Stimulated activated CD8-positive, alpha-beta memory T cell treated with anti-CD3 and anti-CD28 coated beads, Interleukin-15, amount 100 ng/mL, for 4 hours (primary cell): ENCODE results near the gene ULK2.
A peak's percentile ranks its signal among the peaks of the same experiment; 100 is the strongest.
"Not testable (repeated sequence)": the region's sequence is repeated elsewhere in the genome, so short reads cannot be mapped to it uniquely, and the experiment has no call there.

Experiments used
- DNase-seq, 2 donors: peaks; one replicate each; pipeline ENCODE4 v3.0.0-alpha.2; 2020; ENCODE audit warnings: low read depth in 2 of 2

Gene ULK2

GRCh38 chr17:19766421-19767270, 101.1 kb downstream of the ULK2 start:
- peak; percentile 48 to 49 for DNase-seq

GRCh38 chr17:19766016-19766415, 101.7 kb downstream of the ULK2 start:
- no peak for DNase-seq

GRCh38 chr17:19763991-19764390, 103.7 kb downstream of the ULK2 start:
- not testable (repeated sequence) for DNase-seq

DNA sequence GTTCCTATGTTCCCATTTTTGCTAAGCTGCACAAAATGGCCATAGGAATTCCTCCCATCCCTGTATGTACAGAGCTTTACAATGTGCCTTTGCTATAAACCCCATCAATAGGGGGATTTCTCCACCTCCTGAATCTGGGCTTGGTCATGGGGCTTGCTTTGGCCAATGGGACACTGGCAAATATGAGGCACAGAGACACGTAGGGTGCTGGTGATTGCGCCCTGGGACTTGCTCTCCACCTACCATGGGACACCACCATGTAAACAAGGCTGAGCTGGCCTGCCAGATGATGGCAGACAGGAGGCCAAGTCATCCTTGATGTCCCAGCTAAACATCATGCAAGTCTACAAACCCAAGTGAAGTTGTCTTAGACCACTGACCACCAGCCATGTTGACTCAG, 104.3 kb downstream of the ULK2 start:
- no peak for DNase-seq

- DNase-seq, result peak; percentile 13 to 23
Observed at GRCh38 chr17:19762515-19762961, 105.2 kb downstream of the ULK2 start.

DNA sequence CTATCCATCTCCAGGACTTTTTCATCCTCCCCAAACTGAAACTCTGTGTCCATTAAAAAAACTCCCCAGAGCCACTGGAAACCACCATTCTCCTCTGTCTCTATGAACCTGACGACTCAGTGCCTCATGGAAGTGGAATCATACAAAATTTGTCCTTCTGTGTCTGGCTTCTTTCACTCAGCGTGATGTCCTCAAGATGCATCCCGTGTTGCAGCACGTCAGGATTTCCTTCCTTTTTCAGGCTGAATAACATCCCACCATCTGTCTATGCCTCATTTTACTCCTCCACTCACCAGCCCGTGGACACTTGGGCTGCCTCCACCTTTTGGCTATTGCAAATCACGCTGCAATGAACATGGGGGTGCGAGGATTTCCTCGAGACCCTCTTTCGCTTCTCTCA, 107.0 kb downstream of the ULK2 start:
- DNase-seq, result no peak

GRCh38 chr17:19759568-19760549, 107.9 kb downstream of the ULK2 start:
- DNase-seq, result no peak

GRCh38 chr17:19757536-19758180, 110.1 kb downstream of the ULK2 start:
- DNase-seq, result no peak

DNA sequence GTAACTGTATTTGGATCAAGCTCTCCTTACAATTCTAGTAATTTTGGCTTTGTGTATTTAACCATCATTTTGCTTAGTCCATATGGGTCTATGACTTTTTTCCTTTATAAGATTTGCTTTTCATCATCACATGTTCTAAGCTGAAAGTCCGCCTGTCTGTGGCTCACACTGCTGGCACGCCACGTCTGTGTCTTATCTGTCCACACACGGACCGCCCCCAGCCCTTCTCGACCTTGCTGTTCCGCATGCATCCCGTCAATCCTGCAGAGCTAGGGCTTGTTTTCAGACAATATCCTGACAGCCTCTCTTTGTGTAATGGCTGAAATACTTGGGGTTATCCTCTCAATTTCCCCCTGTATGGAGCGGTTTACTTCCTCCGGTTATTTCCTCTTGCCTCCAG, 111.2 kb downstream of the ULK2 start:
- DNase-seq, result no peak

- DNase-seq, result no peak
Observed at GRCh38 chr17:19755821-19756510, 111.8 kb downstream of the ULK2 start.

- DNase-seq, result no peak
Observed at GRCh38 chr17:19755392-19755791, 112.3 kb downstream of the ULK2 start.

- DNase-seq, result no peak
Observed at GRCh38 chr17:19753661-19754463, 113.9 kb downstream of the ULK2 start.

DNA sequence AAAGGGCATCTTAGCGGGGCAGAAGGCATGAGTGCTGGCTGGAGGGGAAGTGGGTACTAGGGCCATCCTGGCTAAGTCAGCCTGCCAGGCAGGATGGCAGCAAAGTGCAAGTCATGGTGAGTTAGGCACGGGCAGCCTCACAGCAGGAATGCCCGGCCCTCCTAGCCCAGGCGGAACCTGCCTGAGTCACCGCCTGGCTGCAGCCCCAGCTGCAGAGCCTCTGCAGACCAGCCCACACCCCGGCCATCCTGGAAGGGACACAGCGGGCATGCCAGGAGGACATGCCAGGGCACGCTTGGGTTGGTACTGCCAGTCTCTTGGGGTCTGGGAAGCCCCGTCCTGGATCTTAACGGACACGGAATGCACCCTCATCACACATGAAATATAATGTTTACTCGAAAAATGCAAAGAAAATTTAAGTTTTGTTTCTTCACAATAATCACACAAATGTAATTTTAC, 114.7 kb downstream of the ULK2 start:
- DNase-seq, result no peak

GRCh38 chr17:19752216-19753050, 115.3 kb downstream of the ULK2 start:
- DNase-seq, result no peak

DNA sequence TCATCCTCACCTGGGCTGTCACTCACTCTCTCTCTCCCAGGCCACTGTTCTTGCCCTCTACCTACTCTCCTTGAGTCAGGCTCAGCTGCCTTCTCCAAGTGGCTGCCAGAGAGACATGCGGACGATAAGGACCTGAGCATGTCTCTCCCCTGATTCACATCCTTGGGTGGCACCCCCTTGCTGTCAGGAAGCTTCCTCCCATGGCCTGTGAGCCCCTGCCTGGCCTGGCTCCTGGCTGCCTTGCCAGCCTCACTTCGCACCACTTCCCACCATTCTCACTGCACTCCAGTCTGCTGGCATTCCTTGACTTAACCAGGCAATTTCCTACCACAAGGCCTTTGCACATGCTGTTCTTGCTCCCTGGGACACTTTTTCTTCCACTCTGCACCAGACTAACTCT, 116.9 kb downstream of the ULK2 start:
- no peak for DNase-seq

DNA sequence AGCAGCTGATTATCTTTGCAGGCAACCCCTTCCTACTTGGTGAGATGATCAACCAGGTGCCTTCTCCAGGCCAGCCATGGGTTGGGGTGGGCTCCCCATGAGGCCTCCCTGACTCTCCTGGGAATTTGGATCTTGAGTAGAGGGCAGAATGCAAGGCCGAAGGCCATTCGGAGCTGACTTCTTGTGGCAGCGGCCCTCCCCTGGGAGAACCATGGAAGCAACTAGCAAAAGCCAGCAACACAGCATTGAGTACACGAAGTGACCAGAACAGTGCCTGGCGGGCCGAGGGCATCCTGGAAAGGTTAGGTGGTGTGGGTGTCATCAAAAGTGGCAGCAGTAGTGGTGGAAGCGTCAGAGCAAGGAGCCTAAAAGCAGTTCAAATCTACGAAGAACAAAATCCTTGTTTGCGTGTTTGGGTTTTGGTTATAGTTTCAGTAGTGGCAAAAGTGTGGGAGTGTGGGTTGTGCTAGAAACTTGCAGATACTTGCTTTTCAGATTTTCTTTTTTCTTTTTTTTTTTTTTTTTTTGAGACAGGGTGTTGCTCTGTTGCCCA, 117.6 kb downstream of the ULK2 start:
- DNase-seq, result no peak

DNA sequence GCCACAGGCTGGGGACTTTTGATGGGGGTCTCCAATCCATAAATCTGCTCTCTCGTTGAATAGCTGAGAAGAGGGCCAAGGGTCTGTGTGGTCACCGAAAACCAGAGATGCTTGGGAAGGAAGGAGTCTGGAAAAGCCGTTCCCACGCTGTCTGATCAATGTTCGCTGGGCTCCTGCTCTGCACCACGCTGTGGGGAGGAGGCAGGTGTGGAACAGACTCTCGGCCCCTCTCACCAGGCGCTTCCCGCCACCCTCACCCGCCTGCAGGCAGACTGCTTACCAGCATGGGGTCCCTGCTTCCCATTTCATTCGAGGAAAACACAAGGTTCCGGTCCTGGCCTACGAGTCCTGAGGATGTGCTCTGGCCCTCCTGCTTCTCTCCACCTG, 118.9 kb downstream of the ULK2 start:
- DNase-seq, result no peak

DNA sequence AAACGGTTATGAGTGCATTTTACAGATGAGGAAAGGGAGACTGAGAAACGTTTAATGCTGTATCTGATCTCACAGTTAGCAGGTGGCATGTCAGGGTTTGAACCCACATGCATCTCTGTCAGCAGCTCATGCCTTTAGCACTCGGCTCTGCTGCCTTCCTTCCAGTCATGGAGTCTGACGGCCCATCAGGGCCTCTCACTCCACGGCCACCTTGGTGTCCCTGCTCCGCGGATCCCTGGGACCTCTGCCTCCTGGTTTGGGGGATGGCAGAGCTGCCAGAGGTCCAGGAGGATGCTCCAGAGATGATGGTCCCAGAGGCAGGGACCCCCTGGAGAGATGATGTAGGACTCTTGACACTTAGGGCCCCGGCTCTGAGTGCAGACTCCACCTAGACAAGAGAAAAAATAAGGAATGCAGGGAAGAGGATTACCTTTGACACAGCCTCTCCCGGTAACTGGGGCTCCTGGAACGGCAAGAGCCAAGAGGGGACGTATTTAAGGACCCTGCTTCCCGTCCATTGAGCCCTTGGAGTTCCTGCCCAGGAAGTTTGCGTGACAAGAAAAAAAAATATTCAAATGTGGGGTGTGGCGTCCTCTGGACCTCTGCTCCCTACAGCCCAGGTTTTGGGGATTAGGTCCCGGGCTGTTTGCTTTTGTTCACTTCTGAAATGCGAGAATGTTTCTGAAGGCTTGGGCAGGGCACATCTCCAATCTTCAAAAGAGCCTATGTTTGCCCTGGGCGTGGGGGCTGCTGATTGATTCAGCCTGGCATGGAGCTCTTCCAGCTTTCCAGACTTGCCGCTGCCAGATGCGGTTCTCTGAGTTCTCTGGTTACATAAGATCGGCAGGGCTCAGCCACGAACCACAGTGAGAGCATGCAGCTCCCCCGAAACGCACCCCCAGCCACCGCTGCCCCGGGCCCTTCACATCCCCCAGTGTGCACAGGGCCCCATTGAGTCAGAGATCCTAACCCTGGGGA, 119.6 kb downstream of the ULK2 start, which contains the start of gene ALDH3A1:
ALDH3A1 (minus strand) TSS at position 470 of the 978 bp plus-strand sequence. CDS start 3,169 bp downstream, outside the sequence.
- no peak for DNase-seq
